GM18499 (cell line): Measurements from ENCODE around the gene CDH11.

Source experiments
- ATAC-seq: cut with Tn5 transposase; IDR thresholded peaks from one replicate; pipeline ENCODE4 v1.9.1; 2021; ENCODE audit warnings: moderate number of reproducible peaks; ENCODE audit not compliant: insufficient read depth, unreplicated experiment

CDH11 gene

GRCh38 chr16:65075877-65076276 lies 46.0 kb downstream of the CDH11 start:
- no peak for ATAC-seq

GRCh38 chr16:65071433-65072311 lies 50.2 kb downstream of the CDH11 start:
- no peak for ATAC-seq

DNA sequence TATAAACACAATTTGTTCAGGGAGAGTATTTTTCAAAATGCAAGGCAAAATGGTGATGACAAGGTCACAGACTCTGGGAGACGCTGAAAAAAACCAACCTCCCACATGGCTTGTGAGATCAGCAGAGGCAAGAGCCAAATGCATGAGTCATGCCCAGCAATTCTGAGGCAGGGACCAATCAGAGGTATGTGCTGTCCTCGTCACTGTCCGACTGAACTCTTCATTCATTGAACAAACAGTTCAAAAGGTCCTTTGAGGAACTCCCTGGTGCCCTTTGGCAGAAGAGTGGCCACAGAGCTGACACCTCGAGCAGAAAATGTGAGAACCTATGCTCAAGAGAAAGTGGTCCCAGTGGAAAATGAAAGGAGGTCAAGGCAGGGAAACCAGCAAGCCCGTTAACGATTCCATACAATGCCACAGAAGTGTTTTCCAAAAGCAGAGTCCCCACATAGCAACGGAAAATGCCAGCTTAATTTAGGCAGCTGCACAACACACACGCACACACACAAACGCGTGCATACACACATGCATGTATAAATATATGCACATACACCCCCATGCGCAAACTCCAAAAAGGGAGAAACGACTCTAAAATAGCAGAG lies 50.9 kb downstream of the CDH11 start:
- ATAC-seq = no peak

DNA sequence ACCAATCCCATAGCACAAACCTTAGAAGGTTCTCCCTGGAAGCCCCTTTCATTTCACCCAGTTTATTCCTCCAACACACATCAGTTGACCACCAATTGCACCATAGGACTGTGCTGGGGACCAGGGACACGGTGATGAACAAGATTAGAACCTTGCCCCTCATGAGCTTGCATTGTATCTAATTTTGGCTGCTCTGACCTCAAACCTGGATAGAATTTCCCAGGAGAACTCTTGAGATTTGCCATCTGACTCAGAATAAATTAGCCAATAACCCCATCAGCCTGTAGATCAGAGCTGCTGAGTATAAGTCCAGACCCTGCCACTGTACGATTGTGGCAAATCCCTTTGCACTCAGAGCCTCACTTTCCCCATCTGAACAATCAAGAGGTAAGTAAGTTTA lies 52.1 kb downstream of the CDH11 start:
- ATAC-seq = no peak

- ATAC-seq = no peak
Observed at GRCh38 chr16:65069065-65069464, 52.8 kb downstream of the CDH11 start.

- no peak for ATAC-seq
Observed at GRCh38 chr16:65068151-65068740, 53.6 kb downstream of the CDH11 start.

DNA sequence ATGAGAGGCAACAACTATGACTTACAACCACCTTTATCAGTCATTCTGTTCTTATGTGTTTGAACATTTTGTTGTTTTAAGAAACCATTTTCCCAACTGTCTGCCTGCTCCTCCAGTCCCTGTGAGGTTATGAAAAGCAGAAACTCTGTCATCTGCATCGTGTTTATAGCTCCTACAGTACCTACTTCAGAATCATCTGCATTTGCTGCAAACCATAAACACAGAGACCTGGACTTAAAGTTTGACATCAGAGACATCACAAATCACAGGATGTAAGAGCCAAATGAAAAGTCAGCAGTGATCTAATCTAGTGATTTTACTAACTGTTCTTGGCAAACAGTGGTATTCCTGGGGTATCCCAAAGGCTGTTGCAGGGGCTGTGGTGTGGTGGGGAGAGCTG lies 55.2 kb downstream of the CDH11 start:
- ATAC-seq = no peak

GRCh38 chr16:65065031-65065430 lies 56.8 kb downstream of the CDH11 start:
- ATAC-seq = no peak

DNA sequence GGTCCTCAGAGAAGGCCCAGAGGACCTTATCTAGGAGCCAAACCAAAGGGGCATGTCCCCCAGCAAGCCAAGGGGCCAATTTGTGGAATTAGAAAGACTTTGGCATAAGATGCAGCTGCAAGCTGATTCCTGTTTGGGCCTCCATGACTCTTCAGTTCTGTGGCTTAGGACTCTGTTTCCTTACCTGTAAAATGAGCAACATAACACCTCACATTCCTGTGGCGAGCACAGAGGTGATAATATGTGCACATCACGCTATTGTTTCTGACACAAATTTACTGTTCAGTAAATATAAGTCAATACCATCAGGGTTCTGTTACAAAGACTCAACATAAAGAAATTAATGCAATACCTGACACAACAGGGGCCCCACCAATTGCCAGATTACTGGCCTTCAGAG lies 57.7 kb downstream of the CDH11 start:
- no peak for ATAC-seq

- ATAC-seq = no peak
Observed at GRCh38 chr16:65062736-65063583, 58.9 kb downstream of the CDH11 start.

DNA sequence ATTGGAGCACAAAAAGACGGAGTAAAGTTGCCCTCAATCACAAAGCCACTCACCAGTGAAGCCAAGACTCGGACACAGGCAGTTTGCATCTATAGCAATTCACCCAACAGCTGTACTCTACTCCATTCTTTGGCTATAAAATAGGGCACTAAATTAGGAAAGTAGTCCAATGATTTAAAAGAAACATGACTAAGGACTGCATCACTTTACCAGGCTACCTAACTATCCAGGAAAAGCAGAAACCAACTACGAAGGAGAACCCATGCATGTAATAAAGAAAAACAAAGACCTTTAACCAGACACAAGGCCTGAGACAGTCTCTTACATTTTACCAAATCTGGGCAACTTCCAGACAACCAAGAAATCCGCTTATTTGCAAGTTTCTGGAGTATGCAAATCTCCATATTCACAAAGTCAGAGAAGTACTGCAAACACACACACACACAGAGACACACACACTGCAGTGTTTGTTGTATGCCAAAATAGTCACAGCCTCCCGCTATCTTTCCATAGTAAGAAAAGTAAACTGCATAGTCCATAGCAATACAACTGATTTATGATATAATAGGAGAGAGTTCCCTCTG lies 59.8 kb downstream of the CDH11 start:
- no peak for ATAC-seq

DNA sequence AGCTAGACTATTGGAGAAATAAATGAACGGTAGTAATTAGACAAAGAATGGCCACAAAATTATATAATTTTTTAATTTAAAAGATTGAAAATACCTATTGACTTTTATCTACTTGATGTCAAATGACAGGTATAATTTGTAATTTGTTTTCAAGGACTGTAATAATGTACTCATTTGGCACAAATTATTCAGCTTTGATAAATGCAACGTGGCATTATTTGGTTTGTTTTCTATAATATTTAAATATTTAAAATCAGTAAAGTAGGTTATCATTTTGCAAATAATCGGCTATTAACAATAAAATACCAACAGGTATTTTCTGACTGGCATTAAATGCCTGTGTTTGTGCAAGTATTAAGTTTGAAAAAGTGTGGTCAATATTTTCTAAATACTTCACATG lies 60.6 kb downstream of the CDH11 start:
- ATAC-seq = no peak

- ATAC-seq = no peak
Observed at GRCh38 chr16:65059406-65059980, 62.4 kb downstream of the CDH11 start.

DNA sequence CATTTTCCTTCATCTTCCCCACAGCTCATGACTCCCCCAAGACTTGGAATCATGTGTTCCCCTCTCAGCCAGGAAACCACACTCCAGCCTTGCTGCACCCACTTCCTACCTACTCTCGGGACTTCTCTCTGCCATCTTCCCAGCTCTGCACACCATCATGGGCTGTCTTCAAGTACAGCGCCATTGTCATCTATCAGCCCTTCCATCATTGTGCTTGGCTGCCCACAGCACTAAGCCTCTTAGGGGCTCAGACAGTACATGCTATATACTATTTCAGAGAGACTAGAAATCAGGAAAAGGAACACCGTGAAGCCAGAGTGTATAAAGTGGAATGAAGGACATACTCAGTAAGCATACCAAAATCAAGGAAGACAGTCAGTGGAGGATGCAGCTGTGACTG lies 64.7 kb downstream of the CDH11 start:
- ATAC-seq = no peak

DNA sequence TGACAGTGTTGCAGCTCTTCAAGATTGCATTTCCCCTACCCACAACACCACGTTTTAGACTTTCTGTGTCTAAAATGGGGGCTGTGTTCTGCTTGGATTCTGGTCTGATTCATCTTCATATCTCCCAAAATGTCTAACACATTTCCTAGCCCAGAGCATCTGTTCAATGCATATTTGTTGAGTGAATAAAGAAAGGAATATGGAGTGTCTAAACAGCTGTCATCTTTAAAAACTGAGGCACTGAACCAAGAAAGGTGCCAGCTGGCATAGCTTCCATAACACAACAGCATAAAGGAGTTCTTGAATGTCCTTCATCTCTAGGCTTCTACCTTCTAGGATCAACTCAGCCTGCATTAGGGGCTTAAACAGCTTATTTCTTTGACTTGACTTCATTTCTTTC lies 67.4 kb downstream of the CDH11 start:
- no peak for ATAC-seq

- ATAC-seq = no peak
Observed at GRCh38 chr16:65049679-65050078, 72.2 kb downstream of the CDH11 start.

GRCh38 chr16:65045961-65046360 lies 75.9 kb downstream of the CDH11 start:
- no peak for ATAC-seq

DNA sequence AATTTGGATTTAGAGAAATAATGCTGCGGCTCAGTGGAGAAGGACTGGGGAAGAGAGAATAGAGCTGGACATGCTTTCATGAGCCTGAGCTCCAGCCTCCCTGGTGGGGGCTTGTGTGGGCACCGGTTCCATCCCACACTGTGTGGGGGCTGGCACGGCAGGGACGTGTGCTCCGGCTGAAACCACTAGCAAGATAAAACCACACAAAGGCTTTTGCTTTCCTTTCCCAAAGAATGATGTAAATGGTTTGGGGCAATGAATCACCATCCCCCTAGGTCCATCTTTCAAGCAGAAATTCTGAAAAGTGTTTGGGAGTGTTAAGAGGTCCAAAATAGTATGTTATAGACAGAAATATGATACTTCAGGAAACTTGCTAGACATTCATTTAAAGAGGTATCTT lies 77.0 kb downstream of the CDH11 start:
- no peak for ATAC-seq

DNA sequence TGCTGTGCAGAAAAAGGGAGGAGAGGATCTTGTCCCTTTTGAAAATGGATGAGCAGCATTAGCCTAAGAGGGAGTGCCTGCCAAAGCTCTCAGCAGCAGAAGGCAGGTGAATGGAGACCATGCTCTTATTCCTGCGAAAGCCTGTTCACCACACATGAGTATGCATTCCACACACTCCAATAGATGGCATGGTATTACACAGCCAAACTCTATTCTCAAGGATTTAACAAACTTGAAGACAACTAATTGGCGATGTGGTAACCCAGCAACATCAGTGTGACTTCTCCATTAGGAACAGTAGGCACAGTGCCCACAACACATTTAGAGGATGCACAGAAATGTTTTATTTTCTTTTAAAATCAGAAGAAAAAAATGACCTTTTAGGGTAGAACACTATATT lies 77.8 kb downstream of the CDH11 start:
- ATAC-seq = no peak
